ENCODE data around the gene ADGRV1.

- TF ChIP-seq CTCF (conservative IDR thresholded peaks at IDR 0.05; ENCODE audit: low read length): no peak
- no peak for TF ChIP-seq EZH2phosphoT487 (IDR thresholded peaks at IDR 0.05; ENCODE audit: borderline replicate concordance)
Observed at GRCh38 chr5:91070761-91071550, 512.4 kb downstream of the ADGRV1 start.

Data from Loucy (cell line).